T-helper 2 cell (primary cell): ENCODE data around the gene GAPT.
A peak's percentile ranks its signal among the peaks of the same experiment; 100 is the strongest.

Experiments
- DNase-seq, 5 experiments: peaks; one replicate each; pipeline versions ENCODE4 v3.0.0 to v3.0.0-alpha.2; 2012 to 2022

GAPT gene

GRCh38 chr5:58462154-58462553, 29.1 kb upstream of the GAPT start:
- DNase-seq: peak in 1 of 5 experiments; percentile 21

- DNase-seq: peak in 2 of 5 experiments; percentile 29 to 67
These were observed 28.5 kb upstream of the GAPT start for GRCh38 chr5:58462623-58463230.

GRCh38 chr5:58466939-58467338, 24.3 kb upstream of the GAPT start:
- peak in 1 of 5 experiments; percentile 80 for DNase-seq

- no peak for DNase-seq
These were observed 21.3 kb upstream of the GAPT start for GRCh38 chr5:58469896-58470295.

GRCh38 chr5:58475404-58475803, 15.8 kb upstream of the GAPT start:
- DNase-seq: no peak

GRCh38 chr5:58477760-58478376, 13.4 kb upstream of the GAPT start:
- DNase-seq: no peak

GRCh38 chr5:58481066-58481676, 10.1 kb upstream of the GAPT start:
- no peak for DNase-seq

GRCh38 chr5:58481828-58482227, 9.4 kb upstream of the GAPT start:
- DNase-seq: no peak

GRCh38 chr5:58482536-58482935, 8.7 kb upstream of the GAPT start:
- DNase-seq: no peak

- no peak for DNase-seq
These were observed 6.7 kb upstream of the GAPT start for GRCh38 chr5:58484505-58484904.

GRCh38 chr5:58486290-58486689, 4.9 kb upstream of the GAPT start:
- no peak for DNase-seq

GRCh38 chr5:58490402-58491050, 709 bp upstream of the GAPT start:
- DNase-seq: no peak

GRCh38 chr5:58493141-58493540, 1.9 kb downstream of the GAPT start:
- no peak for DNase-seq

- DNase-seq: no peak
These were observed 5.3 kb downstream of the GAPT start for GRCh38 chr5:58496488-58496887.

- no peak for DNase-seq
These were observed 6.2 kb downstream of the GAPT start for GRCh38 chr5:58497386-58497785.

GRCh38 chr5:58497921-58498320, 6.7 kb downstream of the GAPT start:
- no peak for DNase-seq

GRCh38 chr5:58498340-58498942, 7.2 kb downstream of the GAPT start:
- no peak for DNase-seq

GRCh38 chr5:58499231-58499630, 8.0 kb downstream of the GAPT start:
- no peak for DNase-seq

GRCh38 chr5:58499941-58500340, 8.7 kb downstream of the GAPT start:
- DNase-seq: no peak

GRCh38 chr5:58501778-58502417, 10.7 kb downstream of the GAPT start:
- no peak for DNase-seq

- no peak for DNase-seq
These were observed 12.3 kb downstream of the GAPT start for GRCh38 chr5:58503390-58504046.

GRCh38 chr5:58504766-58505165, 13.5 kb downstream of the GAPT start:
- DNase-seq: no peak
